ENCODE data around the gene LMAN1L.

The LMAN1L gene

DNA sequence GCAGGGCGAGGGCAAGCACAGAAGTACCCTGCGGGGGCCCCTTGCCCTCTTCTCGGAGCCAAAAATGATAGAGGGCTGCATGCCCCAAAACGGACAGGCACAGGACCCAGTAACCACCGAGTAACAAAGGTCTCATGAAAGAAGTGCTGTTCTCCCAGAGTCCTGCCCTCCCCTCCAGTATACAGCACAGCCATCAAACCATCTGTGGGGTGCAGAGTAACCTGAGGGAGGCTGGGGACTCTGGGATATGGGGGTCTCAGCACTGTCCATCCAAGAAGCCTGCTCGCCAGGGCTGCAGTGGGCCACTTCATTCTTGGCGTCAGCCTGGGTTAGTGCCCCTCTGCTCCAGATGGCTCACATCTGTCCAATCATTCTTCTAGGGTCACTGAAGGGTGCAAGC is 24.2 kb downstream of the LMAN1L start:
- no peaks in the 10 kb centered on the region for H3K27me3 ChIP-seq
- no peak for DNase-seq
- H3K4me3 ChIP-seq (ENCODE audit: low read depth, low read length) = no peak overlapping the region
- peaks cover 17% of the 10 kb centered on the region for H3K4me1 ChIP-seq
- TF ChIP-seq, protein P1, sequence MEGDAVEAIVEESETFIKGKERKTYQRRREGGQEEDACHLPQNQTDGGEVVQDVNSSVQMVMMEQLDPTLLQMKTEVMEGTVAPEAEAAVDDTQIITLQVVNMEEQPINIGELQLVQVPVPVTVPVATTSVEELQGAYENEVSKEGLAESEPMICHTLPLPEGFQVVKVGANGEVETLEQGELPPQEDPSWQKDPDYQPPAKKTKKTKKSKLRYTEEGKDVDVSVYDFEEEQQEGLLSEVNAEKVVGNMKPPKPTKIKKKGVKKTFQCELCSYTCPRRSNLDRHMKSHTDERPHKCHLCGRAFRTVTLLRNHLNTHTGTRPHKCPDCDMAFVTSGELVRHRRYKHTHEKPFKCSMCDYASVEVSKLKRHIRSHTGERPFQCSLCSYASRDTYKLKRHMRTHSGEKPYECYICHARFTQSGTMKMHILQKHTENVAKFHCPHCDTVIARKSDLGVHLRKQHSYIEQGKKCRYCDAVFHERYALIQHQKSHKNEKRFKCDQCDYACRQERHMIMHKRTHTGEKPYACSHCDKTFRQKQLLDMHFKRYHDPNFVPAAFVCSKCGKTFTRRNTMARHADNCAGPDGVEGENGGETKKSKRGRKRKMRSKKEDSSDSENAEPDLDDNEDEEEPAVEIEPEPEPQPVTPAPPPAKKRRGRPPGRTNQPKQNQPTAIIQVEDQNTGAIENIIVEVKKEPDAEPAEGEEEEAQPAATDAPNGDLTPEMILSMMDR (IDR thresholded peaks at IDR 0.05; ENCODE audit: low read depth, low read length) = no peak
- no peaks in the 10 kb centered on the region for H3K9me3 ChIP-seq
- H3K36me3 ChIP-seq = no peaks in the 10 kb centered on the region; the same call in none of the 2 replicates

DNA sequence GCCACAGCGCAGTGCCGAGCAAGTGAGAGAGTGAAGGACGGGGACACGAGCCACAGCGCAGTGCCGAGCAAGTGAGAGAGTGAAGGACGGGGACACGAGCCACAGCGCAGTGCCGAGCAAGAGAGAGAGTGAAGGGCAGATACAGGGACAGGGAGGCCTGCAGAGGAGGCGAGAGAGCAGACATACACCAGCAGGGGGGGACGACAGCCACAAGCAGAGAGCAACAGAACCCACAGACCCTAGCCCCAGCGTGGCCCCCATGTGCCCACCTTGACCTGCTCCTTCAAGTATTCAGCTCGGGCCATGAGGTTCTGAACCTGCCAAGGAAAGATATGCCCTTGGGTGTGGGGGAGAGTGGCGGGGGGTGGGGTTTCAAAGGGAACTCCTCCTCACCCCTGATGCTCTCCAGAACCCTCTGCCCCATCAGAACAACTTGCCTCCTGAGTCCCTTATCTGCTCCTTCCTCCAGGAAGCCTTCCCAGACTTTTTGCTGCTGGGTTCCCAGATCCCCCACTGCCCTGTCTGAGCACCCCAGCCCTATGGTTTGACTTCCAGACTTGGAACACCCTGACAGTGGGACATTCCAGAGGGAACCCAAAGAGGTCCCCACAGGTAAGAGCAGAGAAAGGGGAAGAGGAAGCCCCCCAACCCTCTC is 25.0 kb downstream of the LMAN1L start:
- Histone ChIP-seq H3K36me3 (no peaks in the 10 kb centered on the region; the same call in none of the 2 replicates), H3K4me1 (peaks cover 10% of the 10 kb centered on the region), H3K9me3 (no peaks in the 10 kb centered on the region), H3K4me3 (ENCODE audit: low read depth, low read length) (no peak overlapping the region), H3K27me3 (no peaks in the 10 kb centered on the region)
- TF ChIP-seq, protein P1 (IDR thresholded peaks at IDR 0.05; ENCODE audit: low read depth, low read length) = 0 out of 2 replicates have a peak, but pooled peaks have one; percentile 6
- peak; percentile 19 for DNase-seq

DNA sequence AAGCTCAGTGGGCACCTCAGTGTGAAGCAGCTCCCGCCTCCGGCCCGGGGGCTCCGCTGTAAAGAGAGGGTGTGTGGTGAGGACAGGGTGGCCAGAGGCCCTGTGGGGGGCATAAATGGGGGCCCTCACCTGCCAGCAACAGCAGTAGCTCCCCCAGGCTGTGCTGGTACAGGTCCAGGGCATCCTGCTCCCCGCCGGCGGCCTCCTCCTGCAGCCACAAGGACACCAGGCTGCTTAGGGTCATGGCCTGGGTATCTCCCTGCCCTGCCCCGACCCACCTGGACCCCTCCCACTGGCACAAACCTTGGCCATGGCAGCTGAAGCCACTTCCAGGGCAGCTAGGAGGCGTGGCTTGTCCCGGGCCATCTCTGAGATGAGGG is 25.5 kb downstream of the LMAN1L start:
- no peak overlapping the region for H3K4me3 ChIP-seq (ENCODE audit: low read depth, low read length)
- no peaks in the 10 kb centered on the region for H3K9me3 ChIP-seq
- peak; percentile 11 for DNase-seq
- TF ChIP-seq, protein P1 (IDR thresholded peaks at IDR 0.05; ENCODE audit: low read depth, low read length) = no peak
- H3K27me3 ChIP-seq = no peaks in the 10 kb centered on the region
- no peaks in the 10 kb centered on the region; the same call in none of the 2 replicates for H3K36me3 ChIP-seq
- peaks cover 6% of the 10 kb centered on the region for H3K4me1 ChIP-seq

DNA sequence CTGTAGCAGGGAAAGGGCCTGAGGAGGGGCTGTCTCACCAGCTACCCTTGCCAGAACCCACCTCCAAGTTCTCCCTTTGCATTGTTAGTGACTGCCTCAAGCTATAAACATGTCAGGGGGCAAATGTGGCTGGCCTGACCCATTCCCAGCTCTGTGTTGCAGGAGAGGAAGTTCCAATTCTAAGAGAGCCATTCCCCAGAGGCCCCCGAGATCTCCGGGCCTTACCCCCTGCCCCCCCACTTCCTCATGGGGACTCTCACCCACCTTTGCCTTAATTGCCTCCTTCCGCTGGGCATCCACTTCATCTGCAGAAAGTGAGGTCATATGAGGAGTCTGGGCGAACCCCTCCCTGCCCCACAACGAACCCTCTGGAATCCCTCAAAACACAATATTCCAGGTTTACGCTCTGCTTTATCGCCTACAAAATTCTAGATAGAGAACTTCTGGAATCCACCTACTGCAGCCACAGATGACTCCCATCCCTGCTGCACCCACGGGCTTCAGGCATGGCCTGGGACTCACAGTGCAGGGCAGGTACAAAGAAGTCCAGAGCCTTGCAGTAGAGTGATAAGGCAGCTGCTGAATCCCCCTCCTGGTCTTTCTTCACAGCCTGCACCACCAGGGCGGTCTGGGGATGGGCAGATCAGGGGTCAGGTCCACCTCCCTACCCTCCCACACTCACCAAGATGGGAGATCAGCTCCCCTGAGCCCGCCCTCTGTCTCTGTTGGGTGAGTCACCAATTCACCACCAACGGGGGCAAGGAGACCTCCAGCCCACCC is 26.3 kb downstream of the LMAN1L start:
- Histone ChIP-seq H3K36me3 (no peaks in the 10 kb centered on the region; the same call in none of the 2 replicates), H3K27me3 (no peaks in the 10 kb centered on the region), H3K4me3 (ENCODE audit: low read depth, low read length) (no peak overlapping the region), H3K9me3 (no peaks in the 10 kb centered on the region), H3K4me1 (peaks cover 7% of the 10 kb centered on the region)
- no peak for DNase-seq
- TF ChIP-seq, protein P1 (IDR thresholded peaks at IDR 0.05; ENCODE audit: low read depth, low read length) = no peak

DNA sequence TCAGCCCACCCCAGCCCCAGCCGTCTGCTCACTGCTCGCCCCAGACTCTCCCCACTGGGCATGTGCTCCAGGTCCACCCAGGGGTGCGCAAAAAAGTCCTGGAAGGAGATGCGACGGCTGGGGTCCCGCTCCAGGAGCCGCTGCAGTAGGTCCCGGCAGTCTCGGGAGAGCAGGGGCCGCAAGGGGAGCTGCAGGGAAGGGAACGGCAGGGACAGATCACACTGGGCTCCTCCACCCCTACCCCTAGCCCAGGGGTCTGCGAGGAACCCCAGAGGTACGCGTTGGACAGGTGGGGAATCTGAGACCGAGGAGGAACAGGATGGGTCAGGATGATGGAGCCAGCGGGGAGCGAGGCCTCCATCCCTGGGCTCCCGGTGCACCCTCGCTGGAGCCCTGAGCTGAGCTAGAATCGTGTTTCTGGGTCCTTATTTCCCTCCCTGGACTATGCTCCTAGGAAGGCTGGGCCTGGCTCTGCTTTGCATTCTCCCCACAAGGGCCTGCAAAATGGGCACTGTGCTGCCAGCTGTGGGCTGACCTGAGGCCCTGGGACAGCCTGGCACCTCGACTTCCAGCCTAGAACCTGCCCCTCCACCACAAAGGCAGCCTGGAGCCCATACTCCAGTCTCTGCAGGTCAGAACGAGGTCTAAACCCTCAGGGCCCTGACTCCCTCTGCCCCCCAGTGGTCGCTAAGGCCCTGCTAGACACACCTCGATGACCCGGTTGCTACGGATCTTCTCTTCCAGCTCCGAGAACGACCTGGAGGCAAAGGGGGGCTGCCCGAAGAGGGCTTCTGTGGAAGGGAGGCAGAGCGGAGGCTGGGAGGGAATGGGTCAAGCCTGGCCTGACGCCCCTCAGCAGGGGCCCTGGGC is 27.1 kb downstream of the LMAN1L start:
- Histone ChIP-seq H3K9me3 (no peaks in the 10 kb centered on the region), H3K36me3 (no peaks in the 10 kb centered on the region; the same call in none of the 2 replicates)
- TF ChIP-seq, protein P1 (IDR thresholded peaks at IDR 0.05; ENCODE audit: low read depth, low read length) = peak; percentile 26

More for the DNA sequence above, 27.1 kb downstream of the LMAN1L start:
- no peaks in the 10 kb centered on the region for H3K27me3 ChIP-seq
- H3K4me1 ChIP-seq = peaks cover 11% of the 10 kb centered on the region
- no peak overlapping the region for H3K4me3 ChIP-seq (ENCODE audit: low read depth, low read length)
- no peak for DNase-seq
